Ishikawa (cell line): ENCODE data around the gene BRI3.

Experiments used
- CEBPB ChIP-seq: IDR thresholded peaks from 2 replicates; pipeline ENCODE4 v1.6.1; 2012
- CREB1 ChIP-seq: IDR thresholded peaks from 2 replicates; pipeline ENCODE4 v1.6.1; 2012; ENCODE audit warnings: low read depth
- EGR1 ChIP-seq: IDR thresholded peaks from 2 replicates; pipeline ENCODE4 v1.6.1; 2012
- EP300 ChIP-seq: IDR thresholded peaks from 2 replicates; pipeline ENCODE4 v1.6.1; 2012; ENCODE audit warnings: borderline replicate concordance
- FOXM1 ChIP-seq: IDR thresholded peaks from 2 replicates; pipeline ENCODE4 v1.6.1; 2012; ENCODE audit warnings: low read depth, borderline replicate concordance
- NFIC ChIP-seq: IDR thresholded peaks from 2 replicates; pipeline ENCODE4 v1.6.1; 2012
- RAD21 ChIP-seq: IDR thresholded peaks from 2 replicates; pipeline ENCODE4 v1.6.1; 2012; ENCODE audit warnings: low read depth
- TAF1 ChIP-seq: IDR thresholded peaks from 2 replicates; pipeline ENCODE4 v1.6.1; 2012; ENCODE audit warnings: low read depth, mild to moderate bottlenecking
- TCF12 ChIP-seq: IDR thresholded peaks from 2 replicates; pipeline ENCODE4 v1.6.1; 2012; ENCODE audit warnings: low read depth
- TEAD4 ChIP-seq: IDR thresholded peaks from 2 replicates; pipeline ENCODE4 v1.6.1; 2012
- YY1 ChIP-seq: IDR thresholded peaks from 2 replicates; pipeline ENCODE4 v1.6.1; 2012; ENCODE audit warnings: low read depth
- ZBTB7A ChIP-seq: IDR thresholded peaks from 2 replicates; pipeline ENCODE4 v1.6.1; 2012; ENCODE audit warnings: low read depth
- TF ChIP-seq, protein P1 (sequence below): IDR thresholded peaks from 2 replicates; pipeline ENCODE4 v1.6.1; 2012
- TF ChIP-seq, protein P2 (sequence below): IDR thresholded peaks from 2 replicates; pipeline ENCODE4 v1.6.1; 2012; ENCODE audit warnings: low read depth, mild to moderate bottlenecking
- TF ChIP-seq, protein P3 (sequence below): IDR thresholded peaks from 2 replicates; pipeline ENCODE4 v1.6.1; 2012

BRI3 gene

DNA sequence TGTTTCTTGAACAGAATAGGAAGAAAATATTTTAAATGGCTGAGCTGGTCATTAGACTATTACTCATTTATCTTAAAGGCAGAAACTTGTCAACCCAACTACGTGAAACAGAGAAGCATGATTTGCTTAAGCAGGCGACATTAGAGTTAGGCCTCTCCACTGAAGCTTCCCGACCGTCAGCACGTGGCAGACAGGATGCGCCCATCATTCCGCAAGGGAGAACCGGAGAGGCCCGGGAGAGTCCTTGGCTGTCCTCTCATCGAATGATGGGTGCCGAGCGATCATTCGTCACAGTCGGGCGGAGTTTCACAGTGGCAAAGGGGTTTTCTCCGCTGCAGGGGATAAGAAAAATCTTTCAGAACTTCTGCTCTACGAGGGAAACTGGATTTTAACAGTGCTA lies 11.8 kb downstream of the BRI3 start:
- TF ChIP-seq ZBTB7A (no peak), CEBPB (no peak), FOXM1 (no peak), YY1 (no peak), CREB1 (no peak), NFIC (no peak), EP300 (no peak), EGR1 (no peak), TAF1 (no peak), RAD21 (no peak), TEAD4 (no peak)
- TF ChIP-seq, protein P1, sequence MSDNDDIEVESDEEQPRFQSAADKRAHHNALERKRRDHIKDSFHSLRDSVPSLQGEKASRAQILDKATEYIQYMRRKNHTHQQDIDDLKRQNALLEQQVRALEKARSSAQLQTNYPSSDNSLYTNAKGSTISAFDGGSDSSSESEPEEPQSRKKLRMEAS, result no peak

DNA sequence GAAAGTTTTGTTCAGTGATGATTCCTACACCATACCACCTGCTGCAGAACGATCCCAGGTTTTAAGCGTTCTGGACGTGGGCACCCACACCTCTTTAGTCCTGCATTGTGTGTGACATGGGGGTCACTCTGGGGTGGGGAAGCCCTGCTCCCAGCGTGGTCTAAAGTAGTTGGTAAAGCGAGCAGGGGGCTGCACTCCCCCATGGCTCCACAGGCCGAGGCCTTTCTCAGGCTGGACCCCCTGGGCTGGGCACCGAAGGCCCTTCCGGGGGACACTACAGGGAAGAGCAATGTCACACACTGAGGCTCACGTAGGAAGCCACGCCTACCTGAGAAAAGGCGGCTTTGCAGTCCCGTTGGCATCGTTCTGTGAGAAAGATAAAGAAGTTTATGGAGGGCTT lies 12.3 kb downstream of the BRI3 start:
- TF ChIP-seq, protein P2, sequence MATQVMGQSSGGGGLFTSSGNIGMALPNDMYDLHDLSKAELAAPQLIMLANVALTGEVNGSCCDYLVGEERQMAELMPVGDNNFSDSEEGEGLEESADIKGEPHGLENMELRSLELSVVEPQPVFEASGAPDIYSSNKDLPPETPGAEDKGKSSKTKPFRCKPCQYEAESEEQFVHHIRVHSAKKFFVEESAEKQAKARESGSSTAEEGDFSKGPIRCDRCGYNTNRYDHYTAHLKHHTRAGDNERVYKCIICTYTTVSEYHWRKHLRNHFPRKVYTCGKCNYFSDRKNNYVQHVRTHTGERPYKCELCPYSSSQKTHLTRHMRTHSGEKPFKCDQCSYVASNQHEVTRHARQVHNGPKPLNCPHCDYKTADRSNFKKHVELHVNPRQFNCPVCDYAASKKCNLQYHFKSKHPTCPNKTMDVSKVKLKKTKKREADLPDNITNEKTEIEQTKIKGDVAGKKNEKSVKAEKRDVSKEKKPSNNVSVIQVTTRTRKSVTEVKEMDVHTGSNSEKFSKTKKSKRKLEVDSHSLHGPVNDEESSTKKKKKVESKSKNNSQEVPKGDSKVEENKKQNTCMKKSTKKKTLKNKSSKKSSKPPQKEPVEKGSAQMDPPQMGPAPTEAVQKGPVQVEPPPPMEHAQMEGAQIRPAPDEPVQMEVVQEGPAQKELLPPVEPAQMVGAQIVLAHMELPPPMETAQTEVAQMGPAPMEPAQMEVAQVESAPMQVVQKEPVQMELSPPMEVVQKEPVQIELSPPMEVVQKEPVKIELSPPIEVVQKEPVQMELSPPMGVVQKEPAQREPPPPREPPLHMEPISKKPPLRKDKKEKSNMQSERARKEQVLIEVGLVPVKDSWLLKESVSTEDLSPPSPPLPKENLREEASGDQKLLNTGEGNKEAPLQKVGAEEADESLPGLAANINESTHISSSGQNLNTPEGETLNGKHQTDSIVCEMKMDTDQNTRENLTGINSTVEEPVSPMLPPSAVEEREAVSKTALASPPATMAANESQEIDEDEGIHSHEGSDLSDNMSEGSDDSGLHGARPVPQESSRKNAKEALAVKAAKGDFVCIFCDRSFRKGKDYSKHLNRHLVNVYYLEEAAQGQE, result no peak
- TF ChIP-seq CREB1 (no peak), NFIC (no peak), EGR1 (no peak), TAF1 (no peak), TEAD4 (no peak), ZBTB7A (no peak), CEBPB (no peak), RAD21 (no peak), EP300 (no peak), YY1 (no peak), TCF12 (no peak), FOXM1 (no peak)
- TF ChIP-seq, protein P1, result no peak
- TF ChIP-seq, protein P3, sequence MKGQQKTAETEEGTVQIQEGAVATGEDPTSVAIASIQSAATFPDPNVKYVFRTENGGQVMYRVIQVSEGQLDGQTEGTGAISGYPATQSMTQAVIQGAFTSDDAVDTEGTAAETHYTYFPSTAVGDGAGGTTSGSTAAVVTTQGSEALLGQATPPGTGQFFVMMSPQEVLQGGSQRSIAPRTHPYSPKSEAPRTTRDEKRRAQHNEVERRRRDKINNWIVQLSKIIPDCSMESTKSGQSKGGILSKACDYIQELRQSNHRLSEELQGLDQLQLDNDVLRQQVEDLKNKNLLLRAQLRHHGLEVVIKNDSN, result no peak

DNA sequence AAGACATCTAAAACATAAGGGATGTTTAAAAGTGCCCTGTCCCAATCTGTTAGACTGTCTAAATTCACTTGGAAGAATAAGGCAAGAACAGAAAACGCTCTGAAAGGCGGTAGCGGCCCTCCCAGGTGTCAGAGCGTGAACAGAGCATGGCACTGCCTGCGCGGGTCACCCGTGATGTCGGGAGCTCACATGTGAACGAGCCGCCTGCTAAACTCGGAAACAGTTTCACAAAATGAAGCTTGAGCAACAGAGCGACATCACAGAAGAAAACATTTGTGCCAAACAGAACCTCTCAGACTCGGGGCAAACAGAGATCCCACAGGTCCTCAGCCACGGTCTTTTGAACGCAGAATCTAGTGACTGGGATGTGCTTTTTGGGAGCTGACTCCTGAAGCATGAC lies 12.8 kb downstream of the BRI3 start:
- TF ChIP-seq YY1 (no peak), TEAD4 (no peak), CREB1 (no peak), FOXM1 (no peak), TAF1 (no peak), TCF12 (no peak), RAD21 (no peak), EP300 (no peak), EGR1 (no peak), ZBTB7A (no peak), CEBPB (no peak)
- TF ChIP-seq, protein P1, result no peak
- TF ChIP-seq, protein P2, result no peak
- TF ChIP-seq, protein P3, result no peak

DNA sequence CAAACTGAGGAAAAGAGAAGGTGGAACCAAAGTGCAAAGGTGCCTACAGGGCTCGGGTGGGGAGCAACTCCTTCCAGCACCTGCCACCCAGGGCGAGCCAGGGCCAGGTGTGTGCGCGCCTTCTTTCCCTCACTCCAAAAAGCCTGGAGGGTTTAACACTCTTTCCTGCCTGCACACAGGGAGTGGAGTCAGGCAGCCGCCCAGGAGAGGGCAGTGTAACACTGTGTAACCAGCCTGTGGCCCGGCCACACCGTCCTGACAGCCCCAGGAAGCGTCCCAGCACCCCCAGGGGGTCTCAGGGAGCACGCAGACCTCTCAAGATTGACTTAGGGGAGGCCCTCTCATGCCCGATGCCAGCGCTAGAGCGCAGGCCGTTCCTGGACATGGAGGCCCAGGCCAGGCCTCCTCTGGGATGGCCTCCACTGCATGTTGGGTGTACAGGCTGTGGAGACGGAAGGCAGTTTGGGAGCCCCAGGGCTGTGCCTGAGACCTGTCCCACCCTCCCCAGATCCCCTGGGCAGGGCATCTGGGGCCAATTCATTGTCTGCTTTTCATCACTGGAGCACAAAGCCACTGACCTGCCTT lies 13.4 kb downstream of the BRI3 start:
- TF ChIP-seq NFIC (no peak), RAD21 (peak; percentile 91)

DNA sequence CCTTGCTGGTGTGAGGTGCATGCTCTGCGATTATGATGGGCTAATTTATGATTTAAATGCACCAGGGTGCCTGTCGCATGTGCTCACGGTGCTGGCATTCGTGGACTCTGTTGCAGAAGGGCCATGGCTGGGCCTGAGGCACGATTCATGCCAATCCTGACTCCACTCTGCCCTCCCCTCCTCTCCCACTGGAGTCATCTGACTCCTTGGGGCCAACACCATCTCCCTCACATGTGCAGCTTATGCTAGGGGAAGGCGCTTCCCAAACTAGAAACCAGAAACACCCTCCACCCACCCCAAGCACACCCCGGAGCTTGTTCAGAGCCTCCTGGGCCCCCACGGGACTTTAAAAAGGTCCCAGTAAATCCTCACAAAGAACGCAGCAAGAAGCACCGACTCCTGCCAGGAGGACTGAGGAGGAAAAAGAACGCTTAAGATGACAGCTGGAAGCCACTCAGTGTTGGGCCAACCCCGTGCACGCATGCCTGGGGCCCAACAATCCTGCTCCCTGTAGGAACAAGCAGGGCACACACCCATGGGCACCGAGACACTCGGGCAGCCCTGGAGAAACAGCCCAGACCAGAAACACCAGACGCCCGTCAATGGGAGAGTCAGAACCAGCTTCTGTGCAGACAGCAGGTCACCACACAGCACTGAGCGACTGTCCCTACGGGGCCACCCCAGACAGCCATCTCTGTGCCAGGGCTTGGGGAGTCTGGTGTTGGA lies 14.1 kb downstream of the BRI3 start:
- TF ChIP-seq FOXM1 (no peak), TEAD4 (no peak), NFIC (no peak), TAF1 (no peak), ZBTB7A (no peak), EGR1 (no peak), CREB1 (no peak), YY1 (no peak), TCF12 (no peak), EP300 (no peak), RAD21 (no peak)
- TF ChIP-seq, protein P3, result no peak
- TF ChIP-seq, protein P1, result no peak
